ENCODE data around the gene DPY19L3. TPM values are rescaled to one million over a fixed set of nuclear protein-coding genes. Genes with fewer than 3 reads are reported as not detected.

DPY19L3 gene
- total and polyA plus RNA-seq, 2 donors (not counting 1 experiment from before 2014, with no cell fraction given), result 18.8 to 24.2 TPM

DNA sequence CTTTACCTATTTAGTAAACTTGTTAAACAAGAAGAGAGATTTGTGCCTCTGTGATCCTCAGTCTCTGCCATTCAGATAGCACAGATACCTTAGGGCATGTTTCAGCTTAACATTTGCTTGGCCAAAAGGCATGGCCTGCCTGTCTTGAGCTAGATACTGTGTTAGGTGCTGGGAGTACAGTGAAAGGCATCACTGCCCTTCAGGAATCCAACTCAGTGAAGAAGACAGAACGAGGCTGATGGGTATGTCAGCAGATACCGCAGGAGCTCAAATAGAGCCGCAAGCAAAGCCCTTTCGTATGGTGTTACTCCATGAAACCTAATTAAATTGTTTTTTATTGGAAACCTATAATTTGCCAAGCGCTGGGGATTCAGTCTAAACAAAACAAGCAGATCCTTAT, 47.2 kb upstream of the DPY19L3 start:
- Histone ChIP-seq H3K36me3 (ENCODE audit: control insufficient read depth, insufficient read depth, low read length) (peaks cover 14% of the 10 kb centered on the region), H3K27me3 (ENCODE audit: control insufficient read depth, insufficient read depth, low read length) (no peaks in the 10 kb centered on the region), H2AFZ (ENCODE audit: low read length) (no peak overlapping the region), H3K4me1 (ENCODE audit: control insufficient read depth, extremely low read depth, insufficient read depth, low read length) (no peaks in the 10 kb centered on the region), H3K9ac (ENCODE audit: insufficient read depth, low read length) (no peak overlapping the region), H3K4me2 (ENCODE audit: extremely low read depth, insufficient read depth, low read length) (no peak overlapping the region), H3K79me2 (ENCODE audit: control insufficient read depth, insufficient read depth, low read length) (peaks cover 18% of the 10 kb centered on the region), H3K4me3 (replicated peaks in 1 of 4; ENCODE audit: control extremely low read depth in 1 of 4, insufficient read depth in 1 of 4, low read depth in 3 of 4, low read length in 4 of 4) (no peak overlapping the region), H3K27ac (ENCODE audit: insufficient read depth, low read length) (no peak overlapping the region), H3K9me3 (ENCODE audit: control insufficient read depth, insufficient read depth, low read depth, low read length) (no peaks in the 10 kb centered on the region), H4K20me1 (ENCODE audit: control insufficient read depth, extremely low read depth, insufficient read depth, low read length) (no peaks in the 10 kb centered on the region)
- DNase-seq (ENCODE audit: low read depth in 2 of 2), result no peak
- no peak for TF ChIP-seq CTCF (conservative IDR thresholded peaks at IDR 0.05 in 1 of 2, IDR thresholded peaks at IDR 0.05 in 1 of 2; ENCODE audit: low read depth in 1 of 2, low read length in 2 of 2)
- no peak for TF ChIP-seq EZH2 (IDR thresholded peaks at IDR 0.05; ENCODE audit: low read length, missing control alignments)

- Histone ChIP-seq H3K9me3 (ENCODE audit: control insufficient read depth, insufficient read depth, low read depth, low read length) (no peaks in the 10 kb centered on the region), H3K4me3 (replicated peaks in 1 of 4; ENCODE audit: control extremely low read depth in 1 of 4, insufficient read depth in 1 of 4, low read depth in 3 of 4, low read length in 4 of 4) (no peak overlapping the region), H3K27me3 (ENCODE audit: control insufficient read depth, insufficient read depth, low read length) (no peaks in the 10 kb centered on the region), H3K4me2 (ENCODE audit: extremely low read depth, insufficient read depth, low read length) (no peak overlapping the region), H2AFZ (ENCODE audit: low read length) (no peak overlapping the region), H3K79me2 (ENCODE audit: control insufficient read depth, insufficient read depth, low read length) (peaks cover 11% of the 10 kb centered on the region), H3K27ac (ENCODE audit: insufficient read depth, low read length) (no peak overlapping the region), H3K4me1 (ENCODE audit: control insufficient read depth, extremely low read depth, insufficient read depth, low read length) (no peaks in the 10 kb centered on the region), H4K20me1 (ENCODE audit: control insufficient read depth, extremely low read depth, insufficient read depth, low read length) (no peaks in the 10 kb centered on the region), H3K9ac (ENCODE audit: insufficient read depth, low read length) (no peak overlapping the region), H3K36me3 (ENCODE audit: control insufficient read depth, insufficient read depth, low read length) (peaks cover 6% of the 10 kb centered on the region)
- TF ChIP-seq CTCF (conservative IDR thresholded peaks at IDR 0.05 in 1 of 2, IDR thresholded peaks at IDR 0.05 in 1 of 2; ENCODE audit: low read depth in 1 of 2, low read length in 2 of 2) (no peak), EZH2 (IDR thresholded peaks at IDR 0.05; ENCODE audit: low read length, missing control alignments) (no peak)
- no peak for DNase-seq (ENCODE audit: low read depth in 2 of 2)
These were observed 46.0 kb upstream of the DPY19L3 start for GRCh38 chr19:32359581-32359980.

- Histone ChIP-seq H3K27me3 (ENCODE audit: control insufficient read depth, insufficient read depth, low read length) (no peaks in the 10 kb centered on the region), H3K4me1 (ENCODE audit: control insufficient read depth, extremely low read depth, insufficient read depth, low read length) (no peaks in the 10 kb centered on the region), H3K9ac (ENCODE audit: insufficient read depth, low read length) (no peak overlapping the region), H3K36me3 (ENCODE audit: control insufficient read depth, insufficient read depth, low read length) (peaks cover 2% of the 10 kb centered on the region), H3K4me2 (ENCODE audit: extremely low read depth, insufficient read depth, low read length) (no peak overlapping the region), H4K20me1 (ENCODE audit: control insufficient read depth, extremely low read depth, insufficient read depth, low read length) (no peaks in the 10 kb centered on the region), H3K27ac (ENCODE audit: insufficient read depth, low read length) (no peak overlapping the region), H3K9me3 (ENCODE audit: control insufficient read depth, insufficient read depth, low read depth, low read length) (no peaks in the 10 kb centered on the region), H3K4me3 (replicated peaks in 1 of 4; ENCODE audit: control extremely low read depth in 1 of 4, insufficient read depth in 1 of 4, low read depth in 3 of 4, low read length in 4 of 4) (no peak overlapping the region), H2AFZ (ENCODE audit: low read length) (no peak overlapping the region), H3K79me2 (ENCODE audit: control insufficient read depth, insufficient read depth, low read length) (peaks cover 16% of the 10 kb centered on the region)
- DNase-seq (ENCODE audit: low read depth in 2 of 2), result no peak
- no peak for TF ChIP-seq EZH2 (IDR thresholded peaks at IDR 0.05; ENCODE audit: low read length, missing control alignments)
- TF ChIP-seq CTCF (conservative IDR thresholded peaks at IDR 0.05 in 1 of 2, IDR thresholded peaks at IDR 0.05 in 1 of 2; ENCODE audit: low read depth in 1 of 2, low read length in 2 of 2), result no peak
These were observed 43.8 kb upstream of the DPY19L3 start for GRCh38 chr19:32361574-32362317.

Data from fibroblast of lung (primary cell).